DND-41 (cell line): ENCODE results near the gene NADK2.

Experiments used
- ATAC-seq: fragments of 200-7000 bp; cut with Tn5 transposase; 3 replicates; pipeline ENCODE4 v1.9.1; 2021; ENCODE audit warnings: low read depth; ENCODE audit not compliant: insufficient read depth
- DNase-seq: peaks from one replicate; pipeline ENCODE4 v3.0.0-alpha.2; 2020
- H2AFZ ChIP-seq: 2 replicates; pipeline ENCODE4 v1.6.0; 2012; ENCODE audit warnings: low read depth, low read length
- H3K27ac ChIP-seq: 2 replicates; pipeline ENCODE4 v1.5.1; 2012; ENCODE audit warnings: low read length, inconsistent platforms
- H3K27me3 ChIP-seq: fragments of 200-600 bp; sonication (generic); 2 replicates; pipeline ENCODE4 v1.6.0; 2012; ENCODE audit warnings: low read length, mild to moderate bottlenecking, inconsistent platforms; ENCODE audit not compliant: insufficient read depth, poor library complexity
- H3K36me3 ChIP-seq: 2 replicates; pipeline ENCODE4 v1.5.1; 2012; ENCODE audit warnings: low read length, inconsistent platforms; ENCODE audit not compliant: insufficient read depth
- H3K4me1 ChIP-seq: 2 replicates; pipeline ENCODE4 v1.5.1; 2012; ENCODE audit warnings: mild to moderate bottlenecking, low read length; ENCODE audit not compliant: insufficient read depth
- H3K4me2 ChIP-seq: 2 replicates; pipeline ENCODE4 v1.6.0; 2012; ENCODE audit warnings: mild to moderate bottlenecking, moderate library complexity, low read length, inconsistent platforms; ENCODE audit not compliant: insufficient read depth
- H3K4me3 ChIP-seq, 2 experiments: fragments of 200-600 bp in 1 of 2; shearing (Covaris generic) in 1 of 2; 2 replicates each; pipeline ENCODE4 v1.5.1; 2012 to 2016; ENCODE audit warnings: inconsistent platforms in 2 of 2, low read length in 2 of 2, mild to moderate bottlenecking in 2 of 2, low read depth in 1 of 2, moderate library complexity in 1 of 2
- H3K79me2 ChIP-seq: 2 replicates; pipeline ENCODE4 v1.6.0; 2012; ENCODE audit warnings: low read length, inconsistent platforms; ENCODE audit not compliant: insufficient read depth
- H3K9ac ChIP-seq: 2 replicates; pipeline ENCODE4 v1.6.0; 2012; ENCODE audit warnings: low read depth, mild to moderate bottlenecking, inconsistent platforms, low read length, moderate library complexity
- H3K9me3 ChIP-seq: 2 replicates; pipeline ENCODE4 v1.5.1; 2012; ENCODE audit warnings: low read length, moderate library complexity, mild to moderate bottlenecking, inconsistent platforms; ENCODE audit not compliant: insufficient read depth, severe bottlenecking
- H4K20me1 ChIP-seq: 2 replicates; pipeline ENCODE4 v1.6.0; 2012; ENCODE audit warnings: low read length; ENCODE audit not compliant: insufficient read depth
- CTCF ChIP-seq: IDR thresholded peaks from 2 replicates; pipeline ENCODE4 v1.5.1; 2012; ENCODE audit warnings: borderline replicate concordance, low read length, moderate library complexity, mild to moderate bottlenecking; ENCODE audit not compliant: poor library complexity, severe bottlenecking; ENCODE audit errors: extremely low read depth
- EZH2 ChIP-seq: IDR thresholded peaks from 3 replicates; pipeline ENCODE4 v1.6.1; 2012; ENCODE audit warnings: borderline replicate concordance, low read depth, mild to moderate bottlenecking, moderate library complexity, low read length, inconsistent platforms; ENCODE audit not compliant: severe bottlenecking

The NADK2 gene

GRCh38 chr5:36170832-36171424, 70.8 kb downstream of the NADK2 start:
- no peak overlapping the region for H3K4me2 ChIP-seq
- H3K9me3 ChIP-seq: no peaks in the 10 kb centered on the region
- H3K36me3 ChIP-seq: peaks cover 99% of the 10 kb centered on the region
- no peak overlapping the region for H2AFZ ChIP-seq
- TF ChIP-seq EZH2 (no peak), CTCF (no peak)
- H3K4me3 ChIP-seq: no peak overlapping the region
- H3K9ac ChIP-seq: no peak overlapping the region
- no peaks in the 10 kb centered on the region for H3K27me3 ChIP-seq
- ATAC-seq (no peak), DNase-seq (no peak)
- no peaks in the 10 kb centered on the region for H3K4me1 ChIP-seq
- peaks cover 32% of the 10 kb centered on the region for H3K79me2 ChIP-seq
- no peak overlapping the region for H3K27ac ChIP-seq
- H4K20me1 ChIP-seq: peaks cover 7% of the 10 kb centered on the region; the same call in 1 of the 2 replicates

- Histone ChIP-seq H3K9me3 (no peaks in the 10 kb centered on the region), H3K4me1 (no peaks in the 10 kb centered on the region), H3K79me2 (peaks cover 51% of the 10 kb centered on the region), H3K27me3 (no peaks in the 10 kb centered on the region), H3K36me3 (peaks cover 99% of the 10 kb centered on the region), H3K27ac (no peak overlapping the region), H3K4me3 (no peak overlapping the region), H3K9ac (no peak overlapping the region), H4K20me1 (peaks cover 17% of the 10 kb centered on the region; the same call in 1 of the 2 replicates), H3K4me2 (no peak overlapping the region), H2AFZ (no peak overlapping the region)
- DNase-seq: no peak
- no peak for TF ChIP-seq EZH2
- no peak for TF ChIP-seq CTCF
- ATAC-seq: no peak
These were observed 73.0 kb downstream of the NADK2 start for GRCh38 chr5:36168737-36169136.

GRCh38 chr5:36164461-36164860, 77.3 kb downstream of the NADK2 start:
- no peak for TF ChIP-seq CTCF
- TF ChIP-seq EZH2: no peak

GRCh38 chr5:36162810-36163486, 78.8 kb downstream of the NADK2 start:
- no peak for DNase-seq
- TF ChIP-seq CTCF: no peak
- TF ChIP-seq EZH2: no peak
- Histone ChIP-seq H3K9ac (no peak overlapping the region), H3K36me3 (peaks cover 98% of the 10 kb centered on the region), H3K79me2 (peaks cover 91% of the 10 kb centered on the region), H3K27me3 (no peaks in the 10 kb centered on the region), H3K4me3 (no peak overlapping the region), H2AFZ (no peak overlapping the region), H3K9me3 (no peaks in the 10 kb centered on the region), H4K20me1 (peaks cover 42% of the 10 kb centered on the region; the same call in 1 of the 2 replicates), H3K4me2 (no peak overlapping the region), H3K27ac (no peak overlapping the region), H3K4me1 (peaks cover 14% of the 10 kb centered on the region; the same call in 1 of the 2 replicates)
- no peak for ATAC-seq

More at GRCh38 chr5:36164461-36164860, 77.3 kb downstream of the NADK2 start:
- peaks cover 35% of the 10 kb centered on the region; the same call in 1 of the 2 replicates for H4K20me1 ChIP-seq
- H3K9ac ChIP-seq: no peak overlapping the region
- no peak overlapping the region for H3K4me2 ChIP-seq
- DNase-seq: no peak
- H3K27me3 ChIP-seq: no peaks in the 10 kb centered on the region
- peaks cover 98% of the 10 kb centered on the region for H3K36me3 ChIP-seq
- no peak overlapping the region for H3K4me3 ChIP-seq
- H2AFZ ChIP-seq: no peak overlapping the region
- no peak for ATAC-seq
- H3K4me1 ChIP-seq: peaks cover 8% of the 10 kb centered on the region; the same call in 1 of the 2 replicates
- peaks cover 86% of the 10 kb centered on the region for H3K79me2 ChIP-seq
- H3K27ac ChIP-seq: no peak overlapping the region
- H3K9me3 ChIP-seq: no peaks in the 10 kb centered on the region
